NCI-H748 treated with DMSO at 0.1 percent for 48 hours (cell line): ENCODE data around the gene CROCC.
"Not testable (repeated sequence)": the region's sequence is repeated elsewhere in the genome, so short reads cannot be mapped to it uniquely, and the experiment has no call there.

Experiments used
- DNase-seq: peaks from one replicate; lab custom pipeline; 2025; lab: John Stamatoyannopoulos, UW

Gene CROCC

DNA sequence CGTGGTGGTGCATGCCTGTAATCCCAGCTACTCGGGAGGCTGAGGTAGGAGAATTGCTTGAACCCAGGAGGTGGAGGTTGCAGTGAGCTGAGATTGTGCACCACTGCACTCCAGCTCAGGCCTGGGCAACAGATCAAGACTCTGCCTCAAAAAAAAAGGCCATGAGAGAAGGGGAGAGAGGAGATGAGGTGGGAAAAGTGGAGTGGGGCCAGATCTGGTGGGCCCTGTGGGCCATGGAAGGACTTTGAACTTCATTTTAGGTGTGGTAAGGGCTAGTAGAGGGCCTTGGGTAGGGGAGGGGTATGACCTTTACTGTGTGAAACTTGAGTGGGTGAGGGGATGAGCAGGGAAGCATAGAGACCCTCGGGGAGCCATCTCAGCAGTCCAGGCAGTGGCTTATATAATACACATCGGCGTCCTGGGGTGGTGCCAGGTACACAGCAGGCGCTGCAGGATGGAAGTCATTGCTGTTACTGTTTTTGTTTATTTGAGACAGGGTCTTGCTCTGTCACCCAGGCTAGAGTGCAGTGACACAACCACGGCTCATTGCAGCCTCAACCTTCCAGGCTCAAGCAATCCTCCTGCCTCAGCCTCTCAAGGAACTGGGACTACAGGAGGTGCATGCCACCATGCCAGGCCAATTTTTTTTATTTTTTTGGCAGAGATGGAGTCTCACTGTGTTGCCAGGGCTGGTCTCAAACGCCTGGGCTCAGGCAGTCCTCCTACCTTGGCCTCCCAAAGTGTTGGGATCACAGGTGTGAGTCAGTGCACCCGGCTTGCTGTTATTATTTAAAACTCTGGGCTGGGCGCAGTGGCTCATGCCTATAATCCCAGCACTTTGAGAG, 5.5 kb upstream of the CROCC start:
- DNase-seq: not testable (repeated sequence)

DNA sequence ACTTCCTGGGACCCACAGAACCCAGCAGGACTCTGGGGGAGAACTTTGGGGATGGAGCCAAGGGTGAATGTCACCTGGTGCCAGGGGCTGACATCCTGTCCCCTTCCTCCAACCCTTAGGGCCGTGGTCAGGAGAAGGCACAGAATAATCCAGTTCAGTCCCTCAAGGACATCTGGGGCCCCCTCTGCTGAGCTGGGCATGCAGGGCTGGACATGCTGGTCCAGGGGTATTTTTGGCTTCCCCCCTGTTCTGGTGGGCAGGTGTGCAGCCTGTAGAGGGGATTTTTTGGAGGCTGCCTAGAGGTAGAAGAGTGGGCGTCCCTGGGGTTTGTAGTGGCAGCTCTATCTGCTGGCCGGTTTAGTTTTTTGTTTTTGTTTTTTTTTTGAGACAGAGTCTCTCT, 3.4 kb upstream of the CROCC start:
- DNase-seq: no peak

DNA sequence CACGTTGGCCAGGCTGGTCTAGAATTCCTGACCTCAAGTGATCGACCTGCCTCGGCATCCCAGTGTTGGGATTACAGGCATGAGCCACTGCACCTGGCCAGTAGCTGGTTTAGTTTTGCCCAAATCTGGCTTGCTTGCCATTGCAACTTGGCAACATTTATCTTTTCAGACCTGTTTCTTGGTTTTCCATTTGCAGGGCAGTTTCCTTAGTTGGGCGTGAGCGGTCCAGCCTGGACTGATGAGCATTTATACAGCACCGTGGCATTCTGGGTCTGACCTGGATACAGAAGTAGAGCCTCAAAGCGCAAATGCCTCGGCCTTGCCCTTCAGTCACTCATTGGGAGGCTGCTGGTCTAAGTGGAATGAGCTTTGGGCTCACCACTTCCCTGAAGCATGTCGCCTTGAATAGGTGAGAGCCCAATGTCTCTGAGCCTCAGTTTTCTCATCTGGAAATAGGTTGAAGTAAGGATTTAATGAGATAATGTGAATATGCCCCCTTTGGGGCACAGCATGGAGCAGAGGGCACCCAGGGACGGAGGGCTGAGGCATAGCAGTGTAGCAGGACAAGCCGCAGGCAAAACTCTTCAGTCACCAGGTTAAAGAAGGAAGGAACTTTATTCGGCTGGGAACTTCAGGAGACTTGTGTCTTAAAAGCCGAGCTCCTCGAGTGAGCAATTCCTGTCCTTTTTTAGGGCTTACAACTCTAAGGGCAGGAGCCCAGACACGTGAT, 2.6 kb upstream of the CROCC start:
- DNase-seq: not testable (repeated sequence)

DNA sequence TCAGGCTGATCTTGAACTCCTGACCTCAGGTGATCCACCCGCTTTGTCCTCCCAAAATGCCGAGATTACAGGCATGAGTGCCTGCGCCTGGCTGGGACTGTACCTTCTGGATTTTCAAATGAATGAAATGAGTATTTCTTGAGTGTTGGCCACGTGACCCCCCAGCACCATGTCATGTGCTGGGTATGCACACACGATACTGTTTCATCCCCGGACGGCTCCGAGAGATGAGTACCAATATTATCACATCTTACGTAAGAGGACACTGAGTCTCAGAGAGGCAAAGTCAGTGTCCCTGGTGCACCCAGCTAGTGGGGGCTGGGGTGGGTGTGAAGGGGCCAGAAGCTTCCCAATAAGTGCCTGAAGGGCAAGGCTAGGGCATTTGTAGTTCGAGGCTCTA, 780 bp upstream of the CROCC start:
- DNase-seq: no peak

DNA sequence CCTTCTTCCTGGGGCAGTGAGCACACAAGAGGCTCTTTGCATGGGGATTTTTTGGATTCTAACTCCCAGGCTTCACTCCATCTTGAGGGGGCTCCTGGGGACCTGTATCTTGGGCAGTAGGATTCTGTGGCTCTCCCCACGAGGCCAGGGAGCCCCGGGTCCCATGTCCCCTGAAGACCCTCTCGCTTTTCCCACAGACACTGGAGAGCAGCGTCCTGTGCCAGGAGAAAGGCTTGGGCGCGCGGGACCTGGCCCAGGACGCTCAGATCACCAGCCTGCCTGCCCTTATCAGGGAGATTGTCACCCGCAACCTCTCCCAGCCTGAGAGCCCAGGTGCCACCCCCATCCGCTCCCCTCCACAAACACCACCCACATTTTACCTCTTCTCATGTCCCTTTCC, 735 bp downstream of the CROCC start:
- DNase-seq: no peak

DNA sequence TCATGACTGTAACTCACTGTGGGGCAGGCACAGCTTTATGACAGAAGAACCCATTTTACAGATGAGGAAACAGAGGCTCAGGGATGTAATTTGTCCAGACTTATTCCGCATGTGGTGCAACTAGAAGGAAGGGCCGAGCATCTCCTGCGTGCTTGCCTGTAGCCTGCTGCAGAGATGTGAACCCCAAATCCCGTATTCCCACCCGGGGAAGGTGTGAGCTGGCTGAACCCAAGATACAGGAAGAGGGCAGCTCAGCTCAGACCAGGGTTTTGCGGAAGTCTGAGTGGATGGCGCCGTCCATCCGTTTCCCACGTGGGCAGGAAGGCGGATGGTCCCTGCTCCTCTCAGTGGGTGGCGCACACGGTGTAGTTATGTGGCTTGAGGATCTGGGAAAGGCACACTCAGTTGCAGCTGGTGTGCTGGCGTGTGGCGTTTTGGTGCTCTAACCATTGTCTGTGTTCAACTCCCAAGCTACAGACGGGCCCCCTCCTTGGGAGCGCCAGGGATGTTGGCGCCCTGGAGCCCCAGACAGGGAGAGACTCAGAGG, 1.2 kb downstream of the CROCC start:
- DNase-seq: no peak

DNA sequence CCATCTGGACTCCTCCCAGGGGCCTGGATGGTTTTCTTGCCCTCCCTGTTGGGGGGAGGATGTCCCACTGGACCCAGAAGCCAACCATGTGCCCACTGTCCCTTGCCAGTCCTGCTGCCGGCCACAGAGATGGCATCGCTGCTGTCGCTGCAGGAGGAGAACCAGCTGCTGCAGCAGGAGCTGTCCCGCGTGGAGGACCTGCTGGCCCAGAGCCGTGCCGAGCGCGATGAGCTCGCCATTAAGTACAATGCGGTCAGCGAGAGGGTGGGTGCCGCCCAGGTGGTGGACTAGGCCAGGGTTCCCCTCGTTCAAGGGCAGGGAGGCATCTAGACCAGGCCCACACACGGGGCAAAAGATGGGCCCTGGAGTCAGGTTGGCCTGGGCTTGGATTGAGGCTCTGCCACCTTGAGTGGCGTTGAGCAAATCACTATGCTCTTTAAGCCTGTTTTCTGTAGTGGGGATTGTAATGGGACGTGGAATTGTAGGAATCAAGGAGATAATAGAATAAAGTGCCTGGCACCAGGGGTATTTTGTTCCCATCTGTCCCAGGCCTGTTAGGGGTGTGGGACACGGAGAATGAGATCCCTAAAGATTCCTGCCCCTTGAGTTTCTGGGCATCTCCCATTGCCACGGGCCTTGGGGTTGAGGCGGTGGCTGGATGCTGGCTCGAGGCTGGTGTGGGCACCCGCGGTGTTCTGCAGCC, 2.6 kb downstream of the CROCC start:
- DNase-seq: no peak

DNA sequence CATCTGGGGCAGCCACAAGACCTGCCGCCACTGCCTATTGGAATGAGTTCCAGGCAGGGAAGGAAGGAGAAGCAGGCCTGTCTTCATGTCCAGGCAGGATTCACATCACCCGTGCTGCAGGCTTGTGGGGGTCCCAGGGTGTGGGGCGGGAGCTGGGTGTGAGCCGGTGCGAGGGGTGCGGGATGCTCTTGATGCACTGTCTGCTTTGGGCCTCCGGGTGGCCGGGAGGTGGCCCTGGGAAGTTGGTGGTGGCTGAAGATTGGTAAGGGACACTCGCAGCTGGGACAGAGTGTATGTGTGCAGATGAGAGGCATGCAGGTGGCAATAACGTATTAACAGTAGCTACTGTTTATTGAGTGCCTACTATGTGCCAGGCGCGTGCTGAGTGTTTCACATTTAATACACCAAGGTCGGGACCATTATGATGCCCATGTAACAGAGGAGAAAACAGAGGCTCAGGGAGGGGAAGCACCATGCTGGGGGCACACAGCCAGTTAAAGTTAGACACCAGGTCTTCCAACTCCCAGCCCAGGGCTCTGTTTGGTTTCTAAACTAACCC, 3.3 kb downstream of the CROCC start:
- no peak for DNase-seq

DNA sequence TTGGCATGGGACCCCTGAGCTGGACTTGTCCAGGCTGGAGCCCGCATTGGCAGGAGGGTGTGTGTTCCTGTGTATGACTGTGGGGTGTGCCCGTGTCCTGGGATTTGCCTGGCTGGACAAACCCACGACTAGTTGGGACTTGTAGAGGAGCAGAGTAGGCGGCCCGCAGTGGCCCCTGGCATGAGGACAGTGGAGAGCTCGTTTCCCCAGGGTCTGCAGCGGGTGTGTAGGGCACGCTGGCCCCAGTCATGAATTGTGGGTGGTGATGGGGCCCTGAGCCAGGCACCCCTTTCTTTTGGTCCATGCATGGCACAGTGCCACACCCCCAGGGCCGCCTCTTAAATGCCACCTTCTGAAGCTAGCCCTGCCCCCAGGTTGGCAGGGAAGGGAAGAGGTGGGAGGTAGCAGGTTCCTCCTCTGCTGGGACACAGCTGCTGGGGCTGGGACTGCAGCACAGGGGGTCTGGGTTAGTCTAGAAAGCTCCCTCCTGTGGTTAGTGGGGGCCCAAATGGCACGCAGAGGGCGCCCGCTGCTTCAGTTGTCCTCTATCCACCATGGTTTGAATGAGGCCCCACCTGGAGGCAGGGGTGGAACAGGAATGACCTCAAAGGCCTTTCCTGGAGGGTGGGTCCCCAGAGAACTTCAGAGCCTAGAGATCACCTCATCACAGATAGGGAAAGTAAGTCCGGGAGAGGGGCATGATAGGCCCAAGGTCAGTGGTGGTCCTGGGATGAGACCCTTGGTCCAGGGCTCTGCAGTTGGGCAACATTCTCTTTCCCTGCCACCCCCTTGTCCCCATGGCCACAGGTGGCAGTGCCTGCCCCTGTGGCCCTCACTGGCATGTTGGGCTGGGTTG, 4.1 kb downstream of the CROCC start:
- no peak for DNase-seq

DNA sequence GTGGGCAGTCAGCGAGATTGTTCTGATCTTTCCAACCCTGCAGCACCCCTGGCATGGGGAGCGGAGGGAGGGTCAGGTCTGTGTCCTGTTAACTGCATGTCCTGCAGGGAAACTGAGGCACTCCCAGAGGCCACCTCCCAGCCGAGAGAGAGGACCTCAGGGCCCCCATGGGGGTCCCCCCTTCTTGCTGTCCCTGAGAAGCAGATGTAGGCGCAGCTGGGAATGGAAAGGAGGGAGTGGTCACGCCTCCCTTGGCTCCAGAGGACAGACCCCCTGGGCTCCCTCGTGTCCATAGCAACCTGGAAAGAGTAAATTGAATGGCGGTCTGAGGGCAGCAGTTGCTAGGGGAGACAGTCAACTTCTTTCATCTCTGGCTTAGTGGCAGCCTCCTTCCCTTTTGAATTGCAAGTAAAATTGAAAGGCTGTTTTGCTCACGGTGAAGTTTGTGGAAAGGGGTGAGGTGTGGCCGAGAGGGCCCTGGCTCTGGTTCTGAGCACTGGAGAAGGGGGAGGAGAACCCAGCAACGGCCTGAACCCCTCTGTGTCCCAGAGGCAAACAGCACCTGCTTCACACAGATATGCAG, 4.9 kb downstream of the CROCC start:
- DNase-seq: peak; percentile 93

DNA sequence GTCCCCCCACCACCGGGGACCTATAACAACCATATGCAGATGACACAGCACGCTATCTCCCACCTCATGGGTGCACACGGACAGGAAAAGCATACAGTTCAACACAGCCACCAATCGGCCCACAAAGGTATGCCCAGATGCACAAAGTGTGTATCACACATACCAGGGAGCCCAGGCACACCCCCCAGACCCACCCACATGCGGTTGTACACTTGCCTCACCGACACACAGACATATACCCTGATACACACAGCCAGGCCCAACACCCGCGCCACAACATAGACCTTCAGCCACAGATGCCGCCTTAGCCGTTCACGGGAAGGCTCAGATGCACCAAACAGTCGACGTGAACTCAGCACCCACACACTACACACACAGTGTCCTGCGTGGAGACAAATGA, 5.5 kb downstream of the CROCC start:
- no peak for DNase-seq

DNA sequence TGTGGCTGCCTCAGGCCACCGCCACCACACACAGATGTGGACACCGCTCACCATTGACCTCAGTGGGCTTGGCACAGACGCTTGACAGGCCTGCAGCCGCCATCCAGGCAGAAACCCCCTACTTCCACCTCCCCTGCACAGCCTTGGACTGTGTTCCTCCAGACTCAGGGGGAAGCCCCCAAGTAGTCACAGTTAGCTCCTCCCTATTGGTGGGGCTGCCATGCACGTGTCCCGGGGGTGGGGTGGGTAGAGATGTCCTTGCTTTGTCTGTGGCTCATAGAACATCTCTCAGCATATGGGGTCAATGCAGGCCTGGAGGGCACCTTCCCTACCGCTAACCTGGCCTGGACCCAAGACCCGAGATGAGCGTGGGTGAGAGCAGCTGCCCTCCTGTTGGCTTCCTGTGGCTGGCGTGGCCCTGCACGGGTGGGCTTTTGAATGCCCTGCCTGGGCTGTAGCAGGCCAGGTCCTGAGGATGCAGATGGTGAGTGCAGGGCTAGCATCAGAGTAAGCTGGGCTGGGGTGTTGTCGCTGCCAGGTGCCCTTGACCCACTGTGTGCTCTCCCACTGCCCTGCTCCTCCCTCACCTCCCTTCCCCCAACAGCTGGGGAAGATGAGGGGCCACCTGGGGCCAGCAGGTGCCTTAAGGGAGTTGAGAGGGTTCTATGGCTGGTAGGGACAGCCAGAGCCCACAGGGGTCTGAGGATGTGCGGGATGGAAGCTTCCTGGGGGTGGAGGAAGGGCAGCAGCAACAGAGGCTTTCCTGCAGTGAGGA, 6.2 kb downstream of the CROCC start:
- no peak for DNase-seq

DNA sequence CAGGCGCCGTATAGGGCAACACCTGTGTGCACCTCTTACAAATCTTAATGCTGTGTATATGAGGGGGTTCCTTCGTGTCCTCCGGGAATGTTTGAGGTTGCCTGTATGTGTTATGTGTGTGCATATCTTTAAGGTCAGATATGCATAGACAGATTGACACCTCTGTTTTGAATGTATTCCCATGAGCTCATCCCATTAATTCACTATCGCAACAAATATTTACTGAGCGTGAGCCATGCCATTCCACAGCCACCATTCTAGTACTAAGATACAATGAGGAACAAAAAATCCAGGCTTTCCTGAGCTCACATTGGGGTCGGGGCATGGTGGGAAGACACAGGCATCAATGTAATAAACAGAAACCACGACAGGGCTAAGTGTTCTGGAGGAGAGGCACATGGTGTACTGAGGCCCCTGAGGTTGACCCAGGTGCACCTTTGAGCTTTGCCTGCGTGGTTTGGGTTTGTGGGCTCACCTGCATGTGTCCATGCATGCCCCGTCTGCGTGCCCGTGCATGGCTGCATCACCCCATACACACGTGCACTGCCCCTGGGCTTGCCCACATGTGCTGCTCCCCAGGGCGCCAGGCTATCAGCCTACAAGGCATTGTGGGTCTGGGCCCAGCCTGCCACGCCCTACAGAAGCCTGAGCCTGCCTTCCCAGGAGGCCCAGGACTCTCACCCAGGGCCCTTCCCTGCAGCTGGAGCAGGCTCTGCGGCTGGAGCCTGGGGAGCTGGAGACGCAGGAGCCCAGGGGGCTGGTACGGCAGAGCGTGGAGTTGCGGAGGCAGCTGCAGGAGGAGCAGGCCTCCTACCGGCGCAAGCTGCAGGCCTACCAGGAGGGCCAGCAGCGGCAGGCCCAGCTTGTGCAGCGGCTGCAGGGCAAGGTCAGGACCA, 7.7 kb downstream of the CROCC start:
- not testable (repeated sequence) for DNase-seq

DNA sequence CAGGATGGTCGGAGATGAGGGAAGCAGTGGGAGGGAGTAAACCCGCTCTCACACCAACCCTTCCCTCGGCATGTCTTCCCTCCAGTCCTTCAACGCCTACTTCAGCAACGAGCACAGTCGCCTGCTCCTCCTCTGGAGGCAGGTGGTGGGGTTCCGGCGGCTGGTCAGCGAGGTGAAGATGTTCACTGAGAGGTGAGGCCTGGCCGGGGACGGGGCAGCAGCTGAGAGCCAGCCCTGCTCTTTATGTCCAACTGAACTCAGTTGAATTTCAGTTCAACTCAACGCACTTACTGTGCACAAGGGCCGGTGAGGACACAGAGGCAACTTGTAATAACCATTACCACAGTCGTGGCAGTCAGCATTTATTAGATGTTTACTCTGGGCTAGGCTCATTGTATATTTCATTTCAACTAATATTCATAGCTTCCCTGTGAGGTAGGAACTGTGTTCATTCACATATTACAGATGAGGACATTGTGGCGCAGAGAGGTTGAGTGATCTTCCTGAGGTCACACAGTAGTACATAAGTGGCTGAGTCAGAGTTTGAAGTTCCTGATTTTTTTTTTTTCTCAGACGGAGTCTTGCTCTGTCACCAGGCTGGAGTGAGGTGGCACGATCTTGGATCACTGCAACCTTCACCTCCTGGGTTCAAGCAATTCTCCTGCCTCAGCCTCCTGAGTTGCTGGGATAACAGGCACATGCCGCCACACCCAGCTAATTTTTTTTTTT, 9.6 kb downstream of the CROCC start:
- DNase-seq: not testable (repeated sequence)

DNA sequence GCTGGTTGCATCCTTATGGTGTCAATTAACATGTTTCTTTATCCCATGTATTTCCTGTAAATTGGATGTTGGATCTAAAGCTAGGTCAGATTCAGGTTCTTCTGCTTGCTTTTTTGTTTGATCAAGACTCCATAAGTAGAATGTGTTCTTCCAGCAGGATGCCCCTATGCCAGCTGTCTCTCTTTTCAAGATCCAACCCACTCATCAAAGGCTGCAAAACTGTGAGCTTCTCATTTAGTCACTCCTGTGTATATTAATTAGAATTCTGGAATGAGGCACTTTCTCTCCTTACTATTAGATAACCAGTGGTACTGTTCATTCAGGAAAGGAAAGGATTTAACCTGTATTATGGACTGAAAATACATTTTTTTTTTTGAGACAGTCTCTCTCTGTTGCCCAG, 12.2 kb downstream of the CROCC start:
- DNase-seq: not testable (repeated sequence)

DNA sequence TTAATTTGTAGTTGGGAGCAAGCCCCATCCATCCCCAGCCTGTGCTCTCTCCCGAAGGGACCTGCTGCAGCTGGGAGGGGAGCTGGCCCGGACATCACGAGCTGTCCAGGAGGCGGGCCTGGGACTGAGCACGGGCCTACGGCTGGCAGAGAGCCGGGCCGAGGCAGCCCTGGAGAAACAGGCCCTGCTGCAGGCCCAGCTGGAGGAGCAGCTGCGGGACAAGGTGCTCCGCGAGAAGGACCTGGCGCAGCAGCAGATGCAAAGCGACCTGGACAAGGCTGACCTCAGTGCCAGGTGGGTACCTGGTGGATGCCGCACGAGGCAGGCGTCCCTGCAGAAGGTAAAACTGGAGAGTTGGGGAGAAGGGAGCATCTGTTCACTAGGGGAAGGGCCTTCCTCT, 14.8 kb downstream of the CROCC start:
- not testable (repeated sequence) for DNase-seq

DNA sequence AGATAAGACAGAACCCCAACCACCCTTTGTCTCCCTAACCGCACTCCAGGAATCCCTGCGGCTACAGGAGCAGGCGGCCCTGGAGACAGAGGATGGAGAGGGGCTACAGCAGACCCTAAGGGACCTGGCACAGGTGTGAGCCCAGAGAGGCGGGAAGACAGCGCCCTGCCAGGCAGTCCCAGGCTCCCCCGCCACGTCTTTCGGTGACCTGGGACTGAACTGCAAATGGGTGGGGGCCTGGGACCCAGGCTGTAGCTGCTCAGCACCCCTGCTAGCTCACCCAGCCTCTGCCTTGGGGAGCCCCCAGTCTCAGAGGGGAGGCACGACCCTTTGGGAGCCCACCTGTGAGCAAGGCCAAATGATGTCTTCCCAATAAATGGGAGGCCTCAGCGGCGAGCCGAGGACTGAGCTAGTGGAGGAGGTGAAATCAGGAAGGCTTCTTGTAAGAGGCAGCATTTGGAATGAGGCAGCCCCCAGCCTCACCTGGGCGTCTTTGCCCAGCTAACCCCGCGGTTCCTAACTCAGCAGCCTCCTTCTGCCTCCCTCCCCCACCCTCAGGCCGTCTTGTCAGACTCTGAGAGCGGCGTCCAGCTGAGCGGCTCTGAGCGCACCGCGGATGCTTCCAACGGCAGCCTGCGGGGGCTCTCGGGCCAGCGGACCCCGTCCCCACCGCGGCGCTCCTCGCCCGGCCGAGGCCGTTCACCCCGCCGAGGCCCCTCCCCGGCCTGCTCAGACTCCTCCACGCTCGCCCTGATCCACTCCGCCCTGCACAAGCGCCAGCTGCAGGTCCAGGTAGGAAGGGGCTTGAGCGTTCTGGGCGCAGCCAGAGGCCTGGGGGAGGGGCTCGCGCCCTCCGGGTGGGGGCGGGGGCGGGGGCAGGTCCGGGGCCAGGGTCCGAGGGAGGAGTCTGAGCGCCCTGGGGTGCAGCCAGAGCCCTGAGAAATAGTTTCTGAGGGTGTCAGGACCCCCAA, 16.9 kb downstream of the CROCC start:
- DNase-seq: no peak
